HG03460 (cell line): ENCODE data around the gene EIPR1.
A peak's percentile ranks its signal among the peaks of the same experiment; 100 is the strongest.

Experiments
- ATAC-seq: cut with Tn5 transposase; IDR thresholded peaks from one replicate; pipeline ENCODE4 v1.9.1; 2021; ENCODE audit not compliant: unreplicated experiment

EIPR1 gene

GRCh38 chr2:3256157-3256556, 121.5 kb downstream of the EIPR1 start:
- no peak for ATAC-seq

GRCh38 chr2:3254442-3254941, 123.1 kb downstream of the EIPR1 start:
- ATAC-seq: peak; percentile 70

DNA sequence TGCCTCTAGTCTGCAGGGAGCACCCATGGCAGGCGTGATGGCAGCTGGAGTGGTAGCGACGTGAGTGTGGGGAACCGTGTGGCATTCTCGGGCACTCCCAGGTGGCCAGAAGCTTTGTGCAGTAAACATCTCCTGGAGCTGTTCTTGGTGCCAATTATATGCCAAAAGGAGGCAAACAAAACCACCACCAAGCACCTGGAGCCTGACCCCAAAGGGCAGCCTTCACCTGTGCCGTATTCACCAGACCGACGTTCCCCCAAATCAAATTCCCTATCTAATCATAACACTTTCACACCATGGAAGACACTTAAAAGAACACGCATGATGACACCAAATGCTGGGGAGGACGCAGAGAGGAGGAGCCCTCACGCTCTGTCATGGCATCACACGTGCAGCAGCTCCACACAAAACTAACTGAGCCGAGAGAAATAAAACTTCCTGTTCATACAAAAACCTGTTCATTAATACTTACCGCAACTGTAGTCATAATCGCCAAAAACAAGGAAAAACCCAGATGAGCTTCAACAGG, 123.6 kb downstream of the EIPR1 start:
- peak; percentile 49 for ATAC-seq

DNA sequence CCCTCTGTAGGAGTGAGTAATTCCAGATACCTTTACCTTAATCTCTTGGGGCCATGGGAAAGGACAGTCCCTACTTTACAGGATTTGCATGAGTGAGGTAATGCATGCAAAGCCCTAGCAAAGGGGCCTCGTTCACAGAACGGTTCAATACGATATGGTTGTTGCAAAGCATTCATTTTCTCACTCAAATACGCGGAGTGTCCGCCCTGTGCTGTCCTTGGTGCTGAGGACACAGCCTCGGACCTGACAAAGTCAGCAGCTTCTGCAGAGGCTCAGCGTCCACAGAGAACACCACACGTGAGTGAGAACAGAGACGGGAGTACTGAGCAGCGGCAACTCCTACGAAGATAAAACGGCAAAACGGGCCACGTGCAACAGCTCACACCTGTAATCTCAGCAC, 125.7 kb downstream of the EIPR1 start:
- no peak for ATAC-seq

- ATAC-seq: no peak
Measured at GRCh38 chr2:3249476-3249962, 128.1 kb downstream of the EIPR1 start.

- ATAC-seq: no peak
Measured at GRCh38 chr2:3248754-3249475, 128.7 kb downstream of the EIPR1 start.

- no peak for ATAC-seq
Measured at GRCh38 chr2:3246928-3247714, 130.5 kb downstream of the EIPR1 start.

- ATAC-seq: no peak
Measured at GRCh38 chr2:3246406-3246805, 131.2 kb downstream of the EIPR1 start.

- no peak for ATAC-seq
Measured at GRCh38 chr2:3244486-3244885, 133.1 kb downstream of the EIPR1 start.

DNA sequence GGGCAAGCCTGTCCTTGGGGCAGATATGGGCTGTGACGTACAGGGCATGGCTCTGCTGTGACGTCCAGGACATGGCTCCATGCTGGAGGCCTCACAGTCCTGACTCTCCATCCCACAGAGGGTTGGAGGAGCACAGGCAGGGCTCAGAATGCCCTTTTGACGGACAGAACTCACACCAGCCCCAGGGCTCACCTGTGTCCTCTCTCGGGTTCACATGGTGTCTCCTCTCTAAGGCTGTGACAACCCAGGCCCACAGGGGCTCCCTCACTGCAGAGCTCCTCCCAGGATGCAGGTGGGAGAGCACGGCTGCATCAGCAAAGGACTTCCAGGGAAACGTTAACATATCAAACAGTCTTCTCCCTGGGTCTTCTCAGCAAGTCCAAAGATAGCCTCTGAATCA, 133.8 kb downstream of the EIPR1 start:
- ATAC-seq: no peak

DNA sequence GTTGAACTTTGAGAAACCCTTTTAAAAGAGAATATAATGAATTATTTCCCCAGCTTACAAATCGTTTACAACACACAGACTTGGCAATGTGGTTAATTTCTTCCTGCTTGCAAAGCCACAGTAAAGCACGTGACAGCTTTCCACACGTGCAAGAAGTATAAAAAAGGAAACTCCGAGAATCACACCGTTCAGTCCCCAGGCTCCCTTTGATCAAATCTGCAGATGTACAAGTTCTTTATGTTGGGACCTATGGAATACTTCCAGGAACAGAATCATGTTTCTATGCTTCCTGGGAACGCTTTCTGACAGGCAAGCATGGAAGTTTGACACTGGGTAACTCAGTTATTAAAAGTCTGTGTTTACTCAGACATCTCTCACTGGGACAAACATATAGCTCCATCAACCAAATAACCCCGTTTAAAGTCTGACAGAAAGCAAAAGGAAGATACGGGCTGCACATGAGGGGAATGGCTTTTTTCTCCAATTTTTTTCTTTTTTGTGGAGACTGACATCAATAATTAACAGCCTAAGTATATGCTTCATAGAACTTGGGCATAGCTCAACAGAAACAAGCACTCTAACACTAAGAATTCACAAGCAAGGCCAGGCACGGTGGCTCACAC, 134.8 kb downstream of the EIPR1 start:
- peak; percentile 62 for ATAC-seq

DNA sequence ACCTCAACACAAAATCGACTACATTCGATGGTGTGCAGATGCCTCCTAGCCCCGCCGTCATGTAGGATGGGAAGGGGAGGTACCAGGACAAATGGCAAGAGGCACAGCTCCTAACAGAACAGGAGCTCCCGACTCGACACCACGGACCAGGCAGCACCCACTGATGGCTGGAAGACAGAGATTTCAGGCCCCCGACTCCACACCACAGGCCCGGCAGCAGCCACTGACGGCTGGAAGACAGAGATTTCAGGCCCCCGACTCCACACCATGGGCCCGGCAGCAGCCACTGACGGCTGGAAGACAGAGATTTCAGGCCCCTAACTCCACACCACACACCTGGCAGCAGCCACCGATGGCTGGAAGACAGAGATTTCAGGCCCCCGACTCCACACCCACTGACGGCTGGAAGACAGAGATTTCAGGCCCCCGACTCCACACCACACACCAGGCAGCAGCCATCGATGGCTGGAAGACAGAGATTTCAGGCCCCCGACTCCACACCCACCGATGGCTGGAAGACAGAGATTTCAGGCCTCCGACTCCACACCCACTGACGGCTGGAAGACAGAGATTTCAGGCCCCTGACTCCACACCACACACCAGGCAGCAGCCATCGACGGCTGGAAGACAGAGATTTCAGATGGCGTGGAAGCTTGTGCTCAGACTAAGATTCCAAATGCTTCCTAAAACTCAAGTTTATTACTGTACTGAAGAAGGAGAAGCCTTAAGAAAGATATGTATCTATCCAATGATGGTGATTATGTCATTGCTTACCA, 135.5 kb downstream of the EIPR1 start:
- peak; percentile 2 for ATAC-seq

GRCh38 chr2:3238951-3239841, 138.4 kb downstream of the EIPR1 start:
- peak; percentile 53 for ATAC-seq

DNA sequence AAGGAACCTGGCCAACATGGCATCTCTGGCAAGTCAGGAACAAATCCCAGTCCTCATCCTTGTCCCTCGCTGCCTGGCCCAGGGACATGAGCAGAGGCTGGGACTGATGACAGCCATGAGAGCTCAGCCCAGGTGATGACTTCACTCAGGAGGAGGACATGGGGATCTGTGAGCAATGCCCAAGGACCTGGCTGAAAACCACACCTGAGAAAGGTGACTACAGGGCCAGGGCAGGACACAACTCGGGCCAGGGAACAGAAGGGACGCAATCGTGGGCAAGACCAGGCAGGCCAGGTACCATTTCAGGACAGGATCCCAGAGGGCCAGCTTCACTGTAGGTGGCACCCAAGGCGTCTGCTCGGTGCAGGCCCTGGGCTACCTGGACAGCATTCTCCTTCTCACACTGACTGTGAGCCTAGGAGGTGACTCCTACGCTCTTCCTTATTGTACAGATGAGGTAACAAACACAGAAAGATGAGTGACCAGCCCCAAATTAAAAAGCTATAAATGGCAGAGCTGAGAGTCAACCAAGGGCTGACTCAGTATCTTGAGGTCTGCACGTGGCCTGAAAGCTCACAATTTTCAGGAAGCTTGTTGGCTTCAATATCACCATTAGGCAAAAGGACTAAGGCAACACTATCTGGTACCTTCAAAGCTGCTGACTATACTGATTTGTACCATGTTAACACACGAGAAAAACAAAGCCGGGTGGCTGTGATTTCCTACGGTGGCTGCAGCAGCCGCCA, 141.1 kb downstream of the EIPR1 start:
- ATAC-seq: no peak

GRCh38 chr2:3233877-3234276, 143.7 kb downstream of the EIPR1 start:
- no peak for ATAC-seq

- ATAC-seq: no peak
Measured at GRCh38 chr2:3229221-3229620, 148.4 kb downstream of the EIPR1 start.

DNA sequence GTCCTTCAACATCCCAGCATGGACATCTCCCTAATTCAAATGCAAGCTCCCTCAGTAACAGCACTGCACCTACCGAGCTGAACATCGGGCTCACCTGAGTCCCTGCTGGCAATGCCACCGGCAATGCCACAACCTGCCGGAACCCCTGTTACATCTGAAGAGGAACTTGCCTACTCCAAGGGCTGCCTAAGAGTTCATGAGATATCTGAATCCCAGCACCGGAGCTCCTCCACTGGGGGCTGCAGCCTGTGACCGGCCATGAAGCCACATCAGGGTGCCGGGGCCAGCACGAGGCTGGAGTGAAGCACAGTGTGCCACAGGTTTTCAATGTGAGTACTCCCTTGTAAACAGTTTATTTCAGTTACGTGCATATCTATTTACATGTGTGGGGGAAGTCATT, 152.9 kb downstream of the EIPR1 start:
- ATAC-seq: no peak

DNA sequence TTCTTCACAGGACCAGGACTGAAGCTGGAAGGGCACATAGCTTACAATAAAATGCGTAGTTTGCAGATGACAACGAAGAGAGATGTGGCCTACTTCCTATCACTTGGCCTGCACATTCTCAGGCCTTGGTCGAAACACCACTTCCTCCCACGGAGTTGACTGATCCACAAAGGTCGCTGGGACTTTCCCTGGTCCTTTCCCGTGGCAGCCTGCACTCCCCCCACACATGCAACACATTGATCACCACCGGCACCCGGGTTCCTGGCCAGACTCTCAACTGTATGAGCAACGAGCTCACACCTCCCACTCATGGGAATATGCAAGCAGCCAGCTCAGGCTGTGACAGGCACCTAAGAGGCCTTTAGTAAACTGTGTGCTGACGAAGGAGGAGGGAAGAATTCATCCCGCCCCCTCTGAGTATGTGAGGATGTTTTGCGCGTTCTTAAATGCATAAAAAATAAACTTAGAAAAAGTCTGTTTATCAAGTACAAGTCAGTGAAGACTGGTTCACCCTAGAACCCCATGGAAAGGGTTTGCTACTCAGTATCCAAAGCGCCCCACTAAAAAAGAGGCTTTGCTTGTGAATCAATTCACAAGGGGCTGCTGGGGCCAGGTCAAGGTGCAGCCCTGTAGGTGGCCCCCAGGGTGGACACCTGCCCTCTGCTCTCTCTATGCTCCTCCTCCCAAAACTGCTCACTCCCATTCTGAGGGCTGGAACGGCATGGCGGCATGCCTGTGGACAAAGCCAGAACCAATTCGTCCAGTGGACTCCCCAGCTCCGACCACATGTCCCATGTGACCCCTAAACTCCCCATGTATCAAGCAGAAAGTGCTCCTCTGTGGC, 154.3 kb downstream of the EIPR1 start:
- peak; percentile 92 for ATAC-seq
